GM13976 (cell line): ENCODE data around the gene IGF1R.

Experiments
- DNase-seq: peaks from one replicate; pipeline ENCODE4 v3.0.0; 2012; ENCODE audit warnings: low spot score
- CTCF ChIP-seq: IDR thresholded peaks from 2 replicates; pipeline ENCODE4 v1.5.1; 2012; ENCODE audit warnings: borderline replicate concordance, mild to moderate bottlenecking; ENCODE audit not compliant: insufficient read depth; ENCODE audit errors: extremely low read depth, missing control alignments, control extremely low read depth
- in situ Hi-C: fragments of 300-500 bp; cut with MboI; formaldehyde crosslinking; loops from one replicate; pipeline ENCODE4 v1.12.0; 2022; ENCODE audit warnings: low sequenced_read_pairs, mixed read lengths, inconsistent platforms; ENCODE audit not compliant: unreplicated experiment

IGF1R gene

DNA sequence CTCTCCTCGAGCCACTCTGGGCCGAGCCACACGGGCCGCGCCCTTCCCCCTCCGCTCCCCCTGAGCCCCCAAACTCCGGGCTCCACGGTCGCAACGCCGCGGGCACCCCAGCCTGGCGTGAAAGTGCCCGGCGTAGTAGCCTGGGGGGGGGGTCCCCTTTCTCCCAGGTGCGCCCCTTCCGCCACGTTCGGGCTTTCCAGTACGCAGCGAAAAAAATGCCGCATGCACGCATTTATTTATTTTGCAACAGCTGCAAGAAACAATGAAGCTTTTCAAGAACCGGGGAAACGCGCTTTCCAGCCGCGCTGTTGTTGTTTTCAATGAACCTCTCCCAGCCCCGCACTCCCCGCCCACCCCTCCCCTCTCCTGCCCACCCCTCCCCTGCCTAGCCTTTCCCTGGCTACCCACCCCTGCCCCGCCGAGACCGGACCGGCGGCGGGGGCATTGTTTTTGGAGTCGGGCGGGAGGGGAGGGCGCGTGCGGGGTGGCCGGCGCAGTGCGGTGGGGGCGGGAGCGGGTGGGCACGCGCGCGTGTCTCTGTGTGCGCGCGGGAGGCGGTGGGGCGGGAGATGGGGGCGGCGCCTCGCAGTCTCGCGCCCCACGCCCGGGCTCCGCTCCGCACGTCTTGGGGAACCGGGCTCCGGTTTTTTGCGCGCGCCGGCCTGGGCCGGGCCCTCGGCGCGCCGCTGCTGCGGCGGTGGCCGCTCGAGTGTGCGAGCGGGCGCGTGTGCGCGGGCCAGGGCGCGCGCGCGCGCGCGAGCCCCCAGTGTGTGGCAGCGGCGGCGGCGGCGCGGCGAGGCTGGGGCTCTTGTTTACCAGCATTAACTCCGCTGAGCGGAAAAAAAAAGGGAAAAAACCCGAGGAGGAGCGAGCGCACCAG lies at the start of gene IGF1R:
Gene IGF1R, plus strand, starts transcription at position 766 of the 880 bp plus-strand sequence. CDS start 1,043 bp downstream, outside the sequence.
- no peak for TF ChIP-seq CTCF
- peak; percentile 87 for DNase-seq
- in situ Hi-C loops: no loop called here

DNA sequence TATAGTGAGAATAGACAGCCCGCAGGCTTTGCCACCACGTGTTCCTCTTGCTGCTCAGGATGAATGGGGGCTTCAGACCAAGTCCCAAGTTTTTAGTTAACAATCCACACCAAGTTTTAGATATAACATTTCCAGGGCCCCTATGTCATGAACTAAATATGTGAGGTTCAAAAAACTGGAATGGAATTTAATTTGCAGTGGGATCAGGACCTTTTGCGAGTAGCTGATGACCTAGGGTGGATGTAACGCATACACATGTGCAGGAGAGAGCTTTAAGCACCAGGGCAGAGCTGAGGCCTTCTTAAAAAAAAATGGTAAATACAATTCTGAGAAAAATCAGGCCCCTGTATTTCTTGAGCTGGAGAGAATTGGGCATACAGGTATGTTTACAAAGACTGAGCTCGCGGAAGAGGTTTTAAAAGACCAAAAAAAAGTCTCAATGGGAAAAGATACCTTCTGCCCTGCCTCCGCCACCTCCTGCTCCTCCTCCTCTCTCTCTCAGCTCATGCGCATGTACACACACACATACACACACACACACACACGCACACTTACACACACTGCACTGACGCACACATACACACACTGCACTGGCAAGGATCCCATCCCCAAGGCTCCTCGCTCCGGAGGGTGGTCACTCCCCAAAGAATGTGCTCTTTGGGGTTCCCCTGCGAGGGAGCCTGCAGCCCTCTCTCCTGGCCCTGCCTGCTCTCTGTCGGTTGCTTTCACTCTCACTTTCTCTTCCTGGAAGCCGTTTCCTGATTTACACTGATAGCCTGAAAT lies 48.2 kb upstream of the IGF1R start:
- no peak for TF ChIP-seq CTCF
- in situ Hi-C loops: no loop called here
- peak; percentile 70 for DNase-seq

GRCh38 chr15:98604983-98605382 lies 43.4 kb upstream of the IGF1R start:
- DNase-seq: no peak
- in situ Hi-C loops: no loop called here
- no peak for TF ChIP-seq CTCF

DNA sequence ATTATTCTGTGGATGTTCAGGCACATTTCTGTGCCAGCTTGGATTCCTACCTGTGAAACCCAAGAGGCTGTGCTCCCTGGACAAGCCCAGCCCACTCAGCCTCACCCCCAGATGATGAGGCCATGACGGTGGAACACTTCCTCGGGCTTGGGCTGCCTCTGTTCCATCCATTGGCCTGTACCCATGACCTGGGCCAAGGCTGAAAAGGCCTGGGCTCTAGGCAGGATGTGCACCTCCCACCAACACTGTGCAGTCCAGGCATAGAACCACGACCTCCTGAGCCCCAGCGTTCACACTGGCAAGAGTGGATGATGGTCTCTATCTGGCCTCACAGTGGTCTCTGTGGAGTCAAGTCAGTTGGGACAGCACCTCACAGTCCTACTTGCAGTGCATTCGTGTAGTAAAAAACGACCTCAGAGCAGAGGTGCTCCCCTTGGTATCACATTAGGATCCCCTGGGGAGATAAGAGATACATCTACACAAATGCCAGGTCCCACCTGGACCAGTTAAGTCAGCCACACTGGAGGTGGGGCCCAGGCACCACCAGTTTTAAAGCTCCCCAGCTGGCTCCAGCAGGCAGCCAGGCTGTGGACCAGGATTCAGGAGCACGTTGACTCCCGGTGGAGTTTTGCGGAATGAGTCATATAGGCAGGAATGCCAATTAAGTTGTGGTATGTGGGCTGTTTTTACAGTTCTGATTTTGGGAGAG lies 39.0 kb upstream of the IGF1R start:
- in situ Hi-C loops: no loop called here
- TF ChIP-seq CTCF: no peak
- no peak for DNase-seq

- in situ Hi-C loops: no loop called here
- no peak for TF ChIP-seq CTCF
- no peak for DNase-seq
Observed at GRCh38 chr15:98610991-98611390, 37.3 kb upstream of the IGF1R start.

GRCh38 chr15:98611808-98612207 lies 36.5 kb upstream of the IGF1R start:
- in situ Hi-C loops: no loop called here
- TF ChIP-seq CTCF: no peak
- no peak for DNase-seq
